Calu3 (cell line): ENCODE measurements around the gene ATXN7. TPM values are rescaled to one million over a fixed set of nuclear protein-coding genes. Genes with fewer than 3 reads are reported as not detected.

Experiments
- BruUV-seq: library from RNA; stranded (reverse); fragments of 400-500 nt; replicated peaks from 2 replicates; lab custom pipeline; 2021; lab: Mats Ljungman, UMichigan
- CTCF ChIA-PET: fragments of 300-600 bp; sonication (Branson Sonifier 250); formaldehyde crosslinking; loops from one replicate; lab custom pipeline; 2022; ENCODE audit warnings: antibody characterized with exemption; lab: Charles Lee
- DNase-seq: peaks from one replicate; pipeline ENCODE4 v3.0.0; 2022
- H3K27ac Mint-ChIP-seq: one replicate; pipeline ENCODE4 v1.8.0; 2022; ENCODE audit warnings: mixed read lengths; ENCODE audit not compliant: unreplicated experiment
- H3K27me3 Mint-ChIP-seq: one replicate; pipeline ENCODE4 v1.8.0; 2022; ENCODE audit warnings: mixed read lengths; ENCODE audit not compliant: unreplicated experiment
- H3K36me3 Mint-ChIP-seq: one replicate; pipeline ENCODE4 v1.8.0; 2022; ENCODE audit warnings: mild to moderate bottlenecking, moderate library complexity, mixed read lengths; ENCODE audit not compliant: insufficient read depth, unreplicated experiment
- H3K4me1 Mint-ChIP-seq: one replicate; pipeline ENCODE4 v1.8.0; 2022; ENCODE audit warnings: mild to moderate bottlenecking, low read depth, mixed read lengths; ENCODE audit not compliant: unreplicated experiment
- H3K4me3 Mint-ChIP-seq: one replicate; pipeline ENCODE4 v1.8.0; 2022; ENCODE audit warnings: mild to moderate bottlenecking, low read depth, moderate library complexity, mixed read lengths; ENCODE audit not compliant: unreplicated experiment
- H3K9me3 Mint-ChIP-seq: one replicate; pipeline ENCODE4 v1.8.0; 2022; ENCODE audit warnings: low read depth, mixed read lengths; ENCODE audit not compliant: unreplicated experiment
- CTCF ChIP-seq: fragments of 200-600 bp; IDR thresholded peaks from one replicate; pipeline ENCODE4 v1.8.0; 2022; ENCODE audit warnings: antibody characterized with exemption; ENCODE audit not compliant: unreplicated experiment
- intact Hi-C: fragments of 100-400 bp; cut with micrococcal nuclease; formaldehyde crosslinking; loops from one replicate; pipeline ENCODE4 v1.10.0; 2022; ENCODE audit not compliant: unreplicated experiment
- total RNA-seq: library from RNA; stranded (reverse); gene quantifications from 2 replicates; pipeline ENCODE4 v1.2.3, GENCODE V29; 2022

The ATXN7 gene
- total RNA-seq, 1 experiment from 2014 or later = 31.2 TPM

DNA sequence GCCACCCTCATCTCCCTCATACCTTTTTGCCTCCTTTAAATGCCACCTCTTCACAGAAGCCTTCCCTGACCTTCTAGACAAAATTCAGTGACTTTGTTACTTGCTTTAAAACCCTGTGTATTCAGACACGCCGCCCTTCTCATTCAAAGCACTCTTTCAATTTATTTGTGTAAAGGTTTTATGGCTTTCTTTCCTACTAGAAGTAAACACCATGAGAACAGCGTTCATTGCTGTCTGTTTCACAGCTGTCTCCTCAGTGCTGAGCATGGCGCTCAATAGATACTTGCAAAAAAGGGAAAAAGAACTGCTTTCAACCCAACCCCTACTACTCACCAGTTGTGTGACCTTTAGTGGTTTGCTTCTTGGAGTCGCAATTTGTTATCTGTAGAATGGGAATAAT lies 17.0 kb downstream of the ATXN7 start:
- TF ChIP-seq CTCF = no peak
- Mint-ChIP-seq H3K9me3 (no peaks in the 10 kb centered on the region), H3K27ac (no peak overlapping the region), H3K4me1 (peaks cover 10% of the 10 kb centered on the region), H3K36me3 (no peaks in the 10 kb centered on the region), H3K27me3 (no peaks in the 10 kb centered on the region), H3K4me3 (no peak overlapping the region)
- CTCF ChIA-PET = no interaction called here
- intact Hi-C loops = no loop called here
- DNase-seq = no peak
- BruUV-seq = no TSS peak

GRCh38 chr3:63886858-63887257 lies 23.2 kb downstream of the ATXN7 start:
- Mint-ChIP-seq H3K9me3 (no peaks in the 10 kb centered on the region), H3K27ac (no peak overlapping the region), H3K36me3 (no peaks in the 10 kb centered on the region), H3K27me3 (no peaks in the 10 kb centered on the region), H3K4me1 (no peaks in the 10 kb centered on the region), H3K4me3 (no peak overlapping the region)
- no TSS peak for BruUV-seq
- intact Hi-C loops = no loop called here
- CTCF ChIA-PET = no interaction called here
- DNase-seq = no peak
- TF ChIP-seq CTCF = no peak

- Mint-ChIP-seq H3K4me1 (no peaks in the 10 kb centered on the region), H3K9me3 (no peaks in the 10 kb centered on the region), H3K27ac (no peak overlapping the region), H3K27me3 (no peaks in the 10 kb centered on the region), H3K4me3 (no peak overlapping the region), H3K36me3 (no peaks in the 10 kb centered on the region)
- BruUV-seq = no TSS peak
- DNase-seq = no peak
- TF ChIP-seq CTCF = no peak
- CTCF ChIA-PET = no interaction called here
- intact Hi-C loops = no loop called here
Observed at GRCh38 chr3:63891518-63891917, 27.9 kb downstream of the ATXN7 start.

- H3K9me3 Mint-ChIP-seq = no peaks in the 10 kb centered on the region
- no peak overlapping the region for H3K27ac Mint-ChIP-seq
- no peak for DNase-seq
- H3K4me3 Mint-ChIP-seq = no peak overlapping the region
- TF ChIP-seq CTCF = no peak
- intact Hi-C loops = no loop called here
- no peaks in the 10 kb centered on the region for H3K36me3 Mint-ChIP-seq
- BruUV-seq = no TSS peak
- no peaks in the 10 kb centered on the region for H3K27me3 Mint-ChIP-seq
- CTCF ChIA-PET = no interaction called here
- no peaks in the 10 kb centered on the region for H3K4me1 Mint-ChIP-seq
Observed at GRCh38 chr3:63892773-63893352, 29.2 kb downstream of the ATXN7 start.
